ENCODE measurements around the gene MKNK1.

MKNK1 gene

DNA sequence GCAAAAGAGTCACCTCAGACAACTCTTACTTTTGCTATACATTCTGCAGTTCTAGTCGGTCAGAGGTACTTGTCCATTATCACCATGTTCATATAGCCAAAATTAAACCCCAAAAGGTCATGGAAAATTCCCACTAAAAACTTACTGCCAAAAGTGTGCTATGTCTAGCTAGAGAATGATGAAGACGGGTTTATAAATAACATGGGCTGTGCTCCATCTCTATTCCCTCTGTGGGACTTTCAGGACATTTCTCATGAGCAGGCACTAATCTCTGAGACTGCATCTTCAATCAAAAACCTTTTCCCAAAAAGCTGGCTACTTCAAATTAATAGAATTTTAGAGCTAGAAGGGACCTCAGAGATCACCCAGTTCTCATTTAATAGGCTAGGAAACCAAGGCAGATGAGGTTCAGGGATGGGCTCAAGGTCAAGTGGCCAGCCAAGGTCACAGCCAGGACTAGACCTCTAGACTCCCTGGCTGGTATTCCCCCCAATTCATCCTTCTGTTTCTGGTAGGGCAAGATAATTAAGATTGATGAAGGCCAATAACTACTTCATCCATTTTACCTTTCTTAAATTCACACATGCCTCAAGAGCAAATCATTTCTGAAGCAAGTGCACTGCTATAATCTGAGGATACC, 33.5 kb upstream of the MKNK1 start:
- DNase-seq (ENCODE audit: low spot score) = no peak
- no peak for TF ChIP-seq CTCF (IDR thresholded peaks at IDR 0.05)
- H3K27ac ChIP-seq = peak overlapping the region; percentile 78 to 85
- no peak overlapping the region for H3K4me3 ChIP-seq

GRCh38 chr1:46635205-46635604, 31.1 kb upstream of the MKNK1 start:
- no peak overlapping the region for H3K4me3 ChIP-seq
- no peak for TF ChIP-seq CTCF (IDR thresholded peaks at IDR 0.05)
- no peak overlapping the region for H3K27ac ChIP-seq
- DNase-seq (ENCODE audit: low spot score) = no peak

DNA sequence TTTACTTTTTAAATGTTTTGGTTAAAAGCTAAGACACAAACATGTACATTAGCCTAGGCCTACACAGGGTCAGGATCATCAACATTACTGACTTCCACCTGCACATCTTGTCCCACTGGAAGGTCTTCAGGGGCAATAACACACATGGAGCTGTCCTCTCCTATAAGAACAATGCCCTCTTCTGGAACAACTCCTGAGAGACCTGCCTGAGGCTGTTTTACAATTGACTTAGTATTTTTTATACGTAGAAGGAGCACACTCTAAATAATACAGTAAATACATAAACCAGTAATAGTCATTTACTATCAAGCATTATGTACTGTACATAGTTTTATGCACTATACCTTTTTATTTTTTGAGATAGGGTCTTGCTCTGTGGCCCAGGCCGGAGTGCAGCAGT, 26.7 kb upstream of the MKNK1 start:
- no peak for TF ChIP-seq CTCF (IDR thresholded peaks at IDR 0.05)
- Histone ChIP-seq H3K27ac (no peak overlapping the region), H3K4me3 (no peak overlapping the region)
- DNase-seq (ENCODE audit: low spot score) = no peak

GRCh38 chr1:46623743-46624644, 19.9 kb upstream of the MKNK1 start:
- Histone ChIP-seq H3K27ac (no peak overlapping the region), H3K4me3 (no peak overlapping the region)
- no peak for DNase-seq (ENCODE audit: low spot score)
- TF ChIP-seq CTCF (IDR thresholded peaks at IDR 0.05) = no peak

DNA sequence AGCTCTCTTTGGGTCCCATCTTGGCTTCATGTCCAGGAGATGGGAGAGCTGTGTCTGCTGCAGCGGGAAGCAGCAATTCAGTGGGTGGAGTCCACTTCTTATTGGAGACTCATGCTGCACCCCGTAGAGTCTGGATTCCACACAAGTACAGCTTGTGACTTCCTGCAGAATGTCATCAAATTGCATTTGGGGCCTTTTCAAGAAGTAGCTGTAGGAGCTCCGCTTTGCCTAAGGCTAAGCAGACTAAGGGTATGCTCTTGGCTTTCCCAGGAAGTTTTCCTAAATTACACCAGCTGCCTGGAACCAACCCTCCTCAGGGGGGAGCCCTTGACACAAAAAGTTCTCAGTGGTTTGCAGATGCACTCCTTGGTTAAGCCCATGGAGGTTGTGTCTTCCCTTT, 18.3 kb upstream of the MKNK1 start:
- no peak for DNase-seq (ENCODE audit: low spot score)
- no peak for TF ChIP-seq CTCF (IDR thresholded peaks at IDR 0.05)

GRCh38 chr1:46621930-46622329, 17.9 kb upstream of the MKNK1 start:
- Histone ChIP-seq H3K4me3 (no peak overlapping the region), H3K27ac (peak overlapping the region in 1 of 2 donors; percentile 7)
- TF ChIP-seq CTCF (IDR thresholded peaks at IDR 0.05) = no peak
- DNase-seq (ENCODE audit: low spot score) = no peak

More for the DNA sequence above, 18.3 kb upstream of the MKNK1 start:
- no peak overlapping the region for H3K4me3 ChIP-seq
- peak overlapping the region in 1 of 2 donors; percentile 7 for H3K27ac ChIP-seq

Data from coronary artery (tissue), 2 donors.